Ascending aorta (tissue), 2 donors: Measurements from ENCODE around the gene CHMP3. TPM values are rescaled to one million over a fixed set of nuclear protein-coding genes. Genes with fewer than 3 reads are reported as not detected.

Source experiments
- DNase-seq, 2 donors: peaks; one replicate each; pipeline ENCODE4 v3.0.0-alpha.2; 2019; ENCODE audit warnings: low spot score in 2 of 2
- H3K27ac ChIP-seq, 2 donors: fragments of 200-600 bp; sonication (generic); one replicate each; pipeline ENCODE4 v1.5.1; 2016 to 2017; ENCODE audit warnings: mild to moderate bottlenecking in 1 of 2
- H3K27me3 ChIP-seq: fragments of 200-600 bp; sonication (generic); one replicate; pipeline ENCODE4 v1.5.1; 2017
- H3K36me3 ChIP-seq, 2 donors: fragments of 200-600 bp; sonication (generic); one replicate each; pipeline ENCODE4 v1.5.1; 2016
- H3K4me1 ChIP-seq, 2 donors: fragments of 200-600 bp; sonication (generic); one replicate each; pipeline ENCODE4 v1.5.1; 2016 to 2017; ENCODE audit warnings: mild to moderate bottlenecking in 1 of 2
- H3K4me3 ChIP-seq, 2 donors: fragments of 200-600 bp; sonication (generic); one replicate each; pipeline ENCODE4 v1.5.1; 2016 to 2017; ENCODE audit warnings: mild to moderate bottlenecking in 1 of 2
- H3K9me3 ChIP-seq, 2 donors: fragments of 200-600 bp; sonication (generic); one replicate each; pipeline ENCODE4 v1.5.1; 2016
- CTCF ChIP-seq, 3 experiments: fragments of 200-600 bp in 2 of 3; fragments of 450-650 bp in 1 of 3; sonication (generic) in 2 of 3; IDR thresholded peaks; one replicate each; pipeline ENCODE4 v1.5.1; 2016 to 2019; ENCODE audit warnings: antibody characterized with exemption in 3 of 3, mild to moderate bottlenecking in 1 of 3, moderate library complexity in 1 of 3
- intact Hi-C: fragments of 100-400 bp; cut with DNase I; formaldehyde crosslinking; loops from one replicate; pipeline ENCODE4 v1.15.1; 2023
- total RNA-seq: library from RNA; depleted of rRNA; stranded (reverse); fragments of >200 nt; gene quantifications from one replicate; pipeline ENCODE4 v1.1.0, GENCODE V29; 2016

CHMP3 gene
- total RNA-seq, 1 donor from 2014 or later, result 69.3 TPM

- Histone ChIP-seq H3K27ac (no peak overlapping the region), H3K36me3 (peaks cover 9 to 33% of the 10 kb centered on the region in 2 donors), H3K27me3 (no peaks in the 10 kb centered on the region), H3K4me1 (no peaks in the 10 kb centered on the region), H3K4me3 (no peak overlapping the region), H3K9me3 (no peaks in the 10 kb centered on the region)
- no peak for DNase-seq
- TF ChIP-seq CTCF (IDR thresholded peaks at IDR 0.05), result no peak
- intact Hi-C loops, result no loop called here
These were observed 37.6 kb downstream of the CHMP3 start for GRCh38 chr2:86525421-86526340.

- H3K36me3 ChIP-seq, result peaks cover 6 to 25% of the 10 kb centered on the region in 2 donors
- intact Hi-C loops, result no loop called here
- H3K9me3 ChIP-seq, result no peaks in the 10 kb centered on the region
- no peak overlapping the region for H3K4me3 ChIP-seq
- H3K27ac ChIP-seq, result no peak overlapping the region
- TF ChIP-seq CTCF (IDR thresholded peaks at IDR 0.05), result no peak
- no peaks in the 10 kb centered on the region for H3K27me3 ChIP-seq
- no peaks in the 10 kb centered on the region for H3K4me1 ChIP-seq
- DNase-seq, result no peak
These were observed 39.8 kb downstream of the CHMP3 start for GRCh38 chr2:86523491-86523890.

- H3K9me3 ChIP-seq, result no peaks in the 10 kb centered on the region
- no peaks in the 10 kb centered on the region for H3K27me3 ChIP-seq
- intact Hi-C loops, result no loop called here
- no peak overlapping the region for H3K4me3 ChIP-seq
- H3K4me1 ChIP-seq, result no peaks in the 10 kb centered on the region
- TF ChIP-seq CTCF (IDR thresholded peaks at IDR 0.05), result no peak
- peaks cover 6 to 19% of the 10 kb centered on the region in 2 donors for H3K36me3 ChIP-seq
- no peak overlapping the region for H3K27ac ChIP-seq
- no peak for DNase-seq
These were observed 40.5 kb downstream of the CHMP3 start for GRCh38 chr2:86522711-86523110.

GRCh38 chr2:86521922-86522321 lies 41.3 kb downstream of the CHMP3 start:
- Histone ChIP-seq H3K27me3 (no peaks in the 10 kb centered on the region), H3K9me3 (no peaks in the 10 kb centered on the region), H3K4me3 (no peak overlapping the region), H3K27ac (no peak overlapping the region), H3K4me1 (no peaks in the 10 kb centered on the region), H3K36me3 (peaks cover 6 to 12% of the 10 kb centered on the region in 2 donors)
- no peak for DNase-seq
- no peak for TF ChIP-seq CTCF (IDR thresholded peaks at IDR 0.05)
- intact Hi-C loops, result no loop called here

- no peak overlapping the region for H3K4me3 ChIP-seq
- H3K9me3 ChIP-seq, result no peaks in the 10 kb centered on the region
- intact Hi-C loops, result no loop called here
- H3K36me3 ChIP-seq, result no peaks in the 10 kb centered on the region
- H3K27me3 ChIP-seq, result no peaks in the 10 kb centered on the region
- TF ChIP-seq CTCF (IDR thresholded peaks at IDR 0.05), result no peak
- DNase-seq, result no peak
- H3K4me1 ChIP-seq, result no peaks in the 10 kb centered on the region
- no peak overlapping the region for H3K27ac ChIP-seq
These were observed 43.1 kb downstream of the CHMP3 start for GRCh38 chr2:86520153-86520552.
